Endothelial cell of umbilical vein (primary cell): ENCODE results near the gene MNT.

ENCODE experiments used
- CTCF ChIP-seq, 2 donors: IDR thresholded peaks; 1 replicate in 1 of 2; 2 replicates in 1 of 2; pipeline ENCODE4 v1.5.1; 2011; ENCODE audit warnings: low read length in 2 of 2, mild to moderate bottlenecking in 2 of 2, moderate library complexity in 2 of 2, control low read depth in 1 of 2, inconsistent platforms in 1 of 2, low read depth in 1 of 2; ENCODE audit not compliant: insufficient read depth in 1 of 2; ENCODE audit errors: extremely low read depth in 1 of 2
- EZH2 ChIP-seq: IDR thresholded peaks from 2 replicates; pipeline ENCODE4 v1.6.1; 2012; ENCODE audit warnings: borderline replicate concordance, low read depth, mild to moderate bottlenecking, moderate library complexity, low read length, inconsistent platforms; ENCODE audit not compliant: severe bottlenecking
- POLR2AphosphoS5 ChIP-seq: IDR thresholded peaks from 2 replicates; pipeline ENCODE4 v1.6.1; 2012; ENCODE audit warnings: low read depth, mild to moderate bottlenecking, control low read depth, low read length, moderate library complexity; ENCODE audit not compliant: insufficient read depth

GRCh38 chr17:2343421-2343820, 57.4 kb downstream of the MNT start:
- TF ChIP-seq CTCF (IDR thresholded peaks at IDR 0.05; ENCODE audit: extremely low read depth in 1 of 2, insufficient read depth in 1 of 2, low read depth in 1 of 2, low read length in 2 of 2), result no peak
- TF ChIP-seq EZH2, result no peak
- TF ChIP-seq POLR2AphosphoS5, result no peak
